HG02571 (cell line): ENCODE measurements around the gene LMNTD2.
"Not testable (repeated sequence)": the region's sequence is repeated elsewhere in the genome, so short reads cannot be mapped to it uniquely, and the experiment has no call there.

Source experiments
- ATAC-seq: cut with Tn5 transposase; IDR thresholded peaks from one replicate; pipeline ENCODE4 v1.9.1; 2021; ENCODE audit warnings: mild to moderate bottlenecking, moderate library complexity; ENCODE audit not compliant: unreplicated experiment

LMNTD2 gene

DNA sequence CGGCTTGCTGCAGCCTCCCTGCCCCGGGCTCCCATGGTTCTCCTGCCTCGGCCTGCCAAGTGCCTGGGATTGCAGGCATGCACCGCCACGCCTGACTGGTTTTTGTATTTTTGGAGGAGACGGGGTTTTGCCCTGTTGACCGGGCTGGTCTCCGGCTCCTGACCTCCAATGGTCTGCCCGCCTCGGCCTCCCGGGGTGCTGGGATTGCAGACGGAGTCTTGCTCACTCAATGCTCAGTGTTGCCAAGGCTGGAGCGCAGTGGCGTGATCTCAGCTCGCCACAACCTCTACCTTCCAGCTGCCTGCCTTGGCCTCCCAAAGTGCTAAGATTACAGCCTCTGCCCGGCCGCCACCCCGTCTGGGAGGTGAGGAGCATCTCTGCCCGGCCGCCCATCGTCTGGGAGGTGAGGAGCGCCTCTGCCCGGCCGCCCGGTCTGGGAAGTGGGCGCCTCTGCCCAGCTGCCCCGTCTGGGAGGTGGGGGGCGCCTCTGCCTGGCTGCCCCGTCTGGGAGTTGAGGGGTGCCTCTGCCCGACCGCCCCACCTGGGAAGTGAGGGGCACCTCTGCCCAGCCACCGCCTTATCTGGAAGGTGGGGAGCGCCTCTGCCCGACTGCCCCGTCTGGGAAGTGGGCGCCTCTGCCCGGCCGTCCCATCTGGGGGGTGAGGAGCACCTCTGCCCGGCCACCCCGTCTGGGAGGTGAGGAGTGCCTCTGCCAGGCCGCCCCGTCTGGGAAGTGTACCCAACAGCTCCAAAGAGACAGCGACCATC lies 43.4 kb downstream of the LMNTD2 start:
- not testable (repeated sequence) for ATAC-seq

DNA sequence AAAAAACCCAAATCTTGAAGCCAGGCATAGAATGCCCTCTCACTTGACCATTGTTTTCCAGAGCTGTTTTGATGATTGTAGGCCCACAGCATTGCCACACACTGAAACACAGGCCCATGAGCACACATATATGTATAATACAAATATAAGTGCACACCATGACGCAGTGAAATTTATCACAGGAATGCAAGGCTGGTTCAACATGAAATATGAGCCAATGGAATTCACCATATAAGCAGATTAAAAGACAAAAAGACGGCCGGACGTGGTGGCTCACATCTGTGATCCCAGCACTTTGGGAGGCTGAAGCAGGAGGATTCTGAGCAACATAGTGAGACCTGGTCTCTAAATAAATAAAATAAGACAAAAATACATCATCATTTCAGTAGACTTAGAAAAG lies 44.1 kb downstream of the LMNTD2 start:
- no peak for ATAC-seq

DNA sequence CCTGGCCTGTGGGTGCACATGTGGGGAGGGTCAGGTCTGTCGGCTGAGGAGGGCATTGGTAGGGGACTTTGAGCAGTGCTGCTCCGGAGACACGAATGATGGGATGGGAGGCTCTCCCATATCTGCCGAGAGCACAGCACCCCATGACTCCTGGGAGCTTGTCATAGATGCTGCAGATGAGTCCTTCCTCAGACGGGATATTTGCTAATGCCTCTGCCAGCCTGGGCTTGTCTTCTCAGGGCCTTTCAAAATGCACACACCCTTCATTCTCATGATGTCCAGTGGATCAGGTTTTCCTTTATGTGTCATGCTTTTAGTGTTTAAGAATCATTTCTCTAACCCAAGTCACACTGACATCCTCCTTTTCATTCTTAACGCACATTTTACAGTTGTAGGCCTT lies 45.4 kb downstream of the LMNTD2 start:
- no peak for ATAC-seq

GRCh38 chr11:514606-515005 lies 45.9 kb downstream of the LMNTD2 start:
- ATAC-seq = no peak

DNA sequence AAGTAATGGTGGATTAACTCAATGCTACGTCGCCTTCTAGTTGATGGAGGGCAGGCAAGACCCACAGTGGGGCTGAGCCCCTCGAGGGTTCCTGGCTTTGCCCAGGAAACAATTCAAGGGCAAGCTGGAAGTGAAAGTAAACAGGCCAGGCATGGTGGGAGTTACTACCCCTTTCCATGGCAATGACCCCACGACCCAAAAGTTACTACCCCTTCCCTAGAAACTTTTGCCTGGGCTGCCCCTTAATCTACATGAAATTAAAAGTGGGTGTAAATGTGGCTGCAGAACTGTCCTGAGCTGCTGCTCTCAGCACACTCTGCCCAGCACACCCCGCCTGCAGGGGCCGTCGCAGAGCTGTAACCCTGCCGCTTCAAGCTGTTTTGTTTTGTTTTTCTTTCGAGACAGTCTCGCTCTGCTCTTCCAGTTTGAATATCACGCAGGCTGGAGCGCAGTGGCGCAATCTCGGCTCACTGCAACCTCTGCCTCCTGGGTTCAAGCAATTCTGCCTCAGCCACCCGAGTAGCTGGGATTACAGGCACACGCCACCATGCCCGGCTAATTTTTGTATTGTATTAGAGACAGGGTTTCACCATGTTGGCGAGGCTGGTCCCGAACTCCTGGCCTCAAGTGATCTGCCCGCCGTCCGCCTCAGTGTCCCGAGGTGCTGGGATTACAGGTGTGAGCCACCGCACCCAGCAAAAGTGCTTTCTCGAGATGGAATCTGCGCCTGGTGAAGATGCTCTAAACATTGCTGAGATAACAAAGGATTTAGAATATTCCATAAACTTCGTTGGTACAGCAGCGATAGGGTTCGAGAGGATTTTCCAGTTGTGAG lies 47.6 kb downstream of the LMNTD2 start:
- ATAC-seq = no peak

DNA sequence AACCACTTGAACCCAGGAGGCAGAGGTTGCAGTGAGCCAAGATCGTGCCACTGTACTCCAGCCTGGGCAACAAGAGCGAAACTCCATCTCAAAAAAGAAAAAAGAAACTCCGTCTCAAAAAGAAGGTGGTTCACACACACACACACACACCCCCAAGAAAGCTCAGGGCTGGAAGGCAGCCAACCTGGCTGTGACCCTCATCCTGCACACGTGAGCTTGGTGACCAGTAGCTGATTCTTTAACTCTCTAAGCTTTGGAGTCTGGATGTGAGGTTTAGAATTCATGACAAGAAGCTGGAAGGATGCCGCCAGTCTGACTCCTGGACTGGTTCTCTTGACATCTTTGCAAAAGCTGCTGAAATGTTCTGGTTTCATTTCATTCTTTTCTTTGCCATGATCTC lies 51.6 kb downstream of the LMNTD2 start:
- no peak for ATAC-seq

- ATAC-seq = no peak
Measured at GRCh38 chr11:507727-508515, 52.6 kb downstream of the LMNTD2 start.

- ATAC-seq = peak; percentile 46
Measured at GRCh38 chr11:506995-507726, 53.4 kb downstream of the LMNTD2 start, which contains the start of gene RNH1. Gene RNH1, minus strand, starts transcription at chr11:507242. Its CDS starts 5,080 bp downstream, at chr11:502162.

GRCh38 chr11:506238-506994 lies 54.1 kb downstream of the LMNTD2 start:
- ATAC-seq = peak; percentile 64

- no peak for ATAC-seq
Measured at GRCh38 chr11:504994-505344, 55.6 kb downstream of the LMNTD2 start.
